Measurements from ENCODE around the gene FKBP8. TPM values are rescaled to one million over a fixed set of nuclear protein-coding genes. Genes with fewer than 3 reads are reported as not detected.
A peak's percentile ranks its signal among the peaks of the same experiment; 100 is the strongest.

FKBP8 gene
- total RNA-seq, 2 donors from 2014 or later: 277 to 336 TPM

GRCh38 chr19:18503337-18503970 lies 39.9 kb downstream of the FKBP8 start:
- no peak overlapping the region for H3K27ac ChIP-seq (ENCODE audit: low read depth, low read length)
- H3K4me3 ChIP-seq (ENCODE audit: low read length): no peak overlapping the region
- H3K9me3 ChIP-seq (ENCODE audit: control insufficient read depth, low read length): no peaks in the 10 kb centered on the region
- no peaks in the 10 kb centered on the region for H3K27me3 ChIP-seq (ENCODE audit: control insufficient read depth, insufficient read depth, low read length, poor library complexity, severe bottlenecking)
- no peak for DNase-seq
- 93 to 98% methylated on average over 12 to 15 of the region's 15 CpGs for WGBS, 2 experiments (ENCODE audit: insufficient coverage in 1 of 2, insufficient read length in 1 of 2)
- TF ChIP-seq, protein P1, sequence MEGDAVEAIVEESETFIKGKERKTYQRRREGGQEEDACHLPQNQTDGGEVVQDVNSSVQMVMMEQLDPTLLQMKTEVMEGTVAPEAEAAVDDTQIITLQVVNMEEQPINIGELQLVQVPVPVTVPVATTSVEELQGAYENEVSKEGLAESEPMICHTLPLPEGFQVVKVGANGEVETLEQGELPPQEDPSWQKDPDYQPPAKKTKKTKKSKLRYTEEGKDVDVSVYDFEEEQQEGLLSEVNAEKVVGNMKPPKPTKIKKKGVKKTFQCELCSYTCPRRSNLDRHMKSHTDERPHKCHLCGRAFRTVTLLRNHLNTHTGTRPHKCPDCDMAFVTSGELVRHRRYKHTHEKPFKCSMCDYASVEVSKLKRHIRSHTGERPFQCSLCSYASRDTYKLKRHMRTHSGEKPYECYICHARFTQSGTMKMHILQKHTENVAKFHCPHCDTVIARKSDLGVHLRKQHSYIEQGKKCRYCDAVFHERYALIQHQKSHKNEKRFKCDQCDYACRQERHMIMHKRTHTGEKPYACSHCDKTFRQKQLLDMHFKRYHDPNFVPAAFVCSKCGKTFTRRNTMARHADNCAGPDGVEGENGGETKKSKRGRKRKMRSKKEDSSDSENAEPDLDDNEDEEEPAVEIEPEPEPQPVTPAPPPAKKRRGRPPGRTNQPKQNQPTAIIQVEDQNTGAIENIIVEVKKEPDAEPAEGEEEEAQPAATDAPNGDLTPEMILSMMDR (conservative IDR thresholded peaks at IDR 0.05): no peak
- peaks cover 23% of the 10 kb centered on the region for H3K4me1 ChIP-seq (ENCODE audit: control insufficient read depth, insufficient read depth, low read length)
- Mint-ChIP-seq H3K27me3 (ENCODE audit: insufficient read depth) (no peaks in the 10 kb centered on the region), H3K4me3 (no peak overlapping the region), H3K27ac (peak overlapping the region; percentile 53), H3K9me3 (no peaks in the 10 kb centered on the region), H3K4me1 (peaks cover 27% of the 10 kb centered on the region), H3K36me3 (ENCODE audit: low read depth) (no peaks in the 10 kb centered on the region)
- no peaks in the 10 kb centered on the region for H3K36me3 ChIP-seq (ENCODE audit: control insufficient read depth, insufficient read depth, low read length)
- no peak overlapping the region for H3K9ac ChIP-seq (ENCODE audit: extremely low read depth, low read length, poor library complexity, severe bottlenecking)

DNA sequence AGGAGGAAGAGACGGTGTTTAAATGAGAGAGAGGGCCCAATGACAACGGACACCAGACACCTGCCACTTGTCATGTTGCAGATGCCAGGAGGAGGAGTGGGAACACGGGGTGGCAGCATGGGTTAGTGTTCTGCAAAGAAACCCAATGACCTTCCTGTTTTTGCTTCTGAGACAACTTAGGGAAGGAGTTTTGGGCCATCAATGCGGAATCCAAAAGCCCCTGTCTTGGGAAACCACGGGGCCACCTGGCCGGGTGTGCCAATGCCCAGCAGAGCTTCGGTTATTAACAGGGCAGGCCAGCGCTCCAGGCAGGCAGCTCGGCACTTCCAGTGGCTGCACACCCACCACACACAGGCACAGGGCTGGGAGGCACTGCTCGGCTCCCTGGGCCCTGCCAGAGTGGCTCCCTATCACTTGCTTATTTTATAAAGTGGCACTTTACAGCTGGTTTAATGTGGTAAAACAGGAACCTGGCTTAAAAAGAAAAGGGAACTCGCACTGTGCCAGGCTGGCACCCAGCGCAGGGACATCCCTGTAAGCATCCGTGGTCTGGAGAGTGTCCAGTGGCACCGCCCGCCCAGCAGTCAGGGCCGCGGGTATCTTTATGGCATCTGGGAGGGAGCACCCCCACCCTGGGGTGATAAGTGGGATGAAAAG lies 40.6 kb downstream of the FKBP8 start:
- TF ChIP-seq, protein P1 (conservative IDR thresholded peaks at IDR 0.05): no peak
- Histone ChIP-seq H3K9ac (ENCODE audit: extremely low read depth, low read length, poor library complexity, severe bottlenecking) (no peak overlapping the region), H3K27me3 (ENCODE audit: control insufficient read depth, insufficient read depth, low read length, poor library complexity, severe bottlenecking) (no peaks in the 10 kb centered on the region), H3K27ac (ENCODE audit: low read depth, low read length) (no peak overlapping the region), H3K9me3 (ENCODE audit: control insufficient read depth, low read length) (no peaks in the 10 kb centered on the region), H3K4me1 (ENCODE audit: control insufficient read depth, insufficient read depth, low read length) (peaks cover 23% of the 10 kb centered on the region), H3K36me3 (ENCODE audit: control insufficient read depth, insufficient read depth, low read length) (no peaks in the 10 kb centered on the region), H3K4me3 (ENCODE audit: low read length) (no peak overlapping the region)
- H3K27me3 Mint-ChIP-seq (ENCODE audit: insufficient read depth): no peaks in the 10 kb centered on the region
- H3K36me3 Mint-ChIP-seq (ENCODE audit: low read depth): no peaks in the 10 kb centered on the region
- no peak overlapping the region for H3K4me3 Mint-ChIP-seq
- DNase-seq: no peak
- H3K4me1 Mint-ChIP-seq: peaks cover 27% of the 10 kb centered on the region
- H3K27ac Mint-ChIP-seq: no peak overlapping the region
- H3K9me3 Mint-ChIP-seq: no peaks in the 10 kb centered on the region
- 93 to 95% methylated on average over 8 to 17 of the region's 17 CpGs for WGBS, 2 experiments (ENCODE audit: insufficient coverage in 1 of 2, insufficient read length in 1 of 2)

GRCh38 chr19:18502246-18502637 lies 41.1 kb downstream of the FKBP8 start:
- H3K9me3 Mint-ChIP-seq: no peaks in the 10 kb centered on the region

More at GRCh38 chr19:18502246-18502637, 41.1 kb downstream of the FKBP8 start:
- TF ChIP-seq, protein P1 (conservative IDR thresholded peaks at IDR 0.05): no peak
- H3K27ac ChIP-seq (ENCODE audit: low read depth, low read length): no peak overlapping the region
- no peak overlapping the region for H3K4me3 Mint-ChIP-seq
- H3K27ac Mint-ChIP-seq: no peak overlapping the region
- H3K4me3 ChIP-seq (ENCODE audit: low read length): no peak overlapping the region
- H3K27me3 Mint-ChIP-seq (ENCODE audit: insufficient read depth): no peaks in the 10 kb centered on the region
- H3K36me3 ChIP-seq (ENCODE audit: control insufficient read depth, insufficient read depth, low read length): no peaks in the 10 kb centered on the region
- peaks cover 22% of the 10 kb centered on the region for H3K4me1 Mint-ChIP-seq
- no peaks in the 10 kb centered on the region for H3K9me3 ChIP-seq (ENCODE audit: control insufficient read depth, low read length)
- no peaks in the 10 kb centered on the region for H3K36me3 Mint-ChIP-seq (ENCODE audit: low read depth)
- no peaks in the 10 kb centered on the region for H3K27me3 ChIP-seq (ENCODE audit: control insufficient read depth, insufficient read depth, low read length, poor library complexity, severe bottlenecking)
- DNase-seq: no peak
- WGBS, 2 experiments (ENCODE audit: insufficient coverage in 1 of 2, insufficient read length in 1 of 2): 94% methylated on average over 3 to 7 of the region's 7 CpGs
- peaks cover 18% of the 10 kb centered on the region for H3K4me1 ChIP-seq (ENCODE audit: control insufficient read depth, insufficient read depth, low read length)
- H3K9ac ChIP-seq (ENCODE audit: extremely low read depth, low read length, poor library complexity, severe bottlenecking): no peak overlapping the region

Data from endodermal cell (in vitro differentiated cells).